Epithelial cell of umbilical artery (primary cell): Measurements from ENCODE around the gene EXOSC1. TPM values are rescaled to one million over a fixed set of nuclear protein-coding genes. Genes with fewer than 3 reads are reported as not detected.

Experiments used
- total RNA-seq: library from RNA; depleted of rRNA; stranded (reverse); fragments of >200 nt; gene quantifications from 2 replicates; pipeline ENCODE4 v1.2.3, GENCODE V29; 2014

EXOSC1 gene, protein sequence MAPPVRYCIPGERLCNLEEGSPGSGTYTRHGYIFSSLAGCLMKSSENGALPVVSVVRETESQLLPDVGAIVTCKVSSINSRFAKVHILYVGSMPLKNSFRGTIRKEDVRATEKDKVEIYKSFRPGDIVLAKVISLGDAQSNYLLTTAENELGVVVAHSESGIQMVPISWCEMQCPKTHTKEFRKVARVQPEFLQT
- 36.4 and 54.0 TPM in 2 replicates for total RNA-seq

DNA sequence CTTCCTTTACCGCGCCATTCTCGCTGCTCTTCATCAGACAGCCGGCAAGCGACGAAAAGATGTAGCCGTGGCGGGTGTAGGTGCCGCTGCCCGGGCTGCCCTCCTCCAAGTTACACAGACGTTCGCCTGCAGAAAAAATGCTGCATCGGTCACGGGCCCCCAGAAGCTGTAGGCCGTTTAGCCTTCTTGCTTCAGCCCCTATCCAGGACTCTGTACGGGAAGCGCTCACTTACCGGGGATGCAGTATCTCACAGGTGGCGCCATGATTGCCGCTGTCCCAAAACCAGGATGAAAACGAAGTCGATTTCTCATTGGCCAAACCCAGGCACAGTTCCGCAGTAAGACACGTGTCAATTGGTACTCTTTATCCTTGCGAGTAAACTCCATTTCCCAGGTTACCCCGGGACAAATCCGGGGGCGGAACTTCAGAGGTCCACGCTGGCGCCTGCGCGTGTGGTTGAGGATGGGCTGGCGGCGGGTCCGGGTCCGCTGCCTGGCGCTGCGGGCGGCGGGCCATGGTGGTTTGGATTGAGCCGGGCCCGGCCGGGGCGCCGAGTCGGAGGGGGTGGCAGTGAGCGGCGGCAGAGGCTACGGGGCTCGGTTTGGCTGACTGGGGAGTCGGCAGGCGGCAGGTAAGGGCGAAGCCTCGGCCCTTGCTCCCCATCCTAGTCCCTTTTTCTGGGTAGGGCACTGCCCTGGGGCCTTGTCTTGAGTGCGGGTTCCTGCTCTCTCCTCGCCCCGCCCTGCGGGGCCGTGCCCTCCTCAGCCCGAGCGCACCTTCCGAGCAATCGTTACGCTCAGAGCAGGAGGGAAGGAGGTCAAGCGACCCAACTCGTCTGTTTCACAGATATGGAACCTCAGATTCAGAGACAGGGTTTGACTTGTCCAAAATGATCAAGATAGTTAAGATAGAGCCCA lies at the start of gene EXOSC1, which contains the start of gene ZDHHC16:
Gene EXOSC1, minus strand, starts transcription at position 285 of the 918 bp plus-strand sequence. Its CDS starts 21 bp downstream, at position 264.
Gene ZDHHC16, plus strand, starts transcription at position 454 of the 918 bp plus-strand sequence. CDS start 5,501 bp downstream, outside the sequence.

GRCh38 chr10:97425964-97426775 lies 19.6 kb downstream of the EXOSC1 start, which contains the start of gene PGAM1:
Gene PGAM1, plus strand, starts transcription at chr10:97426191. Its CDS starts 117 bp downstream, at chr10:97426308.

DNA sequence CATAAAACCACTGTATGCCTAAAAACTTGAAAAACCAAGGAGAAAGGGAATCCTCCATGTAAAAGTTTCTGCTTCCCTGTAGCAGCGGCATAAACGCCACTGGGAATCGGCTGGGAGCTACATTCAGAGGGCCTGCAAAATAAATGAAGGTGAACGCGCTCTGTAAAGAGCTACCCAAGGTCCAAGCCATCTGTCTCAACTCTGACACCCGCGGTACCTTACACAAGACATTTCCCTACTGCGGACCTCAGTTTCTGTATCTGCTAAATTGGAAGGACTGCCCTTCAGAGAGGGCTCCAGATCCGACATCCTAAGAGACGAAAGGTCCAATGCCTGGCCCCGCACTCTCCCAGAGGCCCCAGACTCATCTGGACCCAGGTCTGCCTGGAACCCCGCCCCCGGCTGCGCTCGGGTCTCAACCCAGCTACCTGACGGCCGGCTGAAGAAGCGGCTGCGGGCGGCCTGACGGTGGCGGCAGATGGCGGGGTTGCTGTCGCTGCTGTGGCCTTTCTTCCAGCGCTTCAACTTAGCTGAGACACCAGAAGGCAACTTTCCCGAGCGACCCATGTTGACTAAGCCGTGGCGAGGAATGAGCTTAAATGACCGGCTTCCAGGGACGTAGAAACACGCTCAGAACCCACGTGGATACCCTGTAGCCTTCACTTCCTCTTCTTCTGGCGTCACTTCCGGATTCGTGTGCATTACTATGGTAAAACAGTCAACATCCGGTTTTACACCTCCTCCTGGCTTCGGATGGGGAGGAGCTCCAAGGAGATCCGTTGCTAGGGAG lies 44.9 kb downstream of the EXOSC1 start, which contains the start of gene RRP12:
Gene RRP12, minus strand, starts transcription at position 676 of the 790 bp plus-strand sequence. Its CDS starts 109 bp downstream, at position 567.

Other genes with a start within 250 kb of the EXOSC1 start
- gene ARHGAP19, start 153.4 kb downstream of the EXOSC1 start, total RNA-seq: 10.6 and 12.3 TPM in 2 replicates
- 2.9 and 3.3 TPM in 2 replicates for gene FRAT1, start 126.7 kb downstream of the EXOSC1 start, total RNA-seq
- 13.8 and 14.0 TPM in 2 replicates for gene FRAT2, start 111.3 kb downstream of the EXOSC1 start, total RNA-seq
- gene RRP12, start 44.7 kb downstream of the EXOSC1 start, total RNA-seq: 13.3 and 17.8 TPM in 2 replicates
- gene PGAM1, start 19.8 kb downstream of the EXOSC1 start, total RNA-seq: 376 and 402 TPM in 2 replicates
- gene ZDHHC16, start 169 bp upstream of the EXOSC1 start, total RNA-seq: 37.7 and 47.7 TPM in 2 replicates
- 70.1 and 91.6 TPM in 2 replicates for gene MMS19, start 52.4 kb upstream of the EXOSC1 start, total RNA-seq
- gene UBTD1, start 52.9 kb upstream of the EXOSC1 start, total RNA-seq: 30.9 and 50.0 TPM in 2 replicates
- 0.97 and 2.1 TPM in 2 replicates for gene ANKRD2, start 126.8 kb upstream of the EXOSC1 start, total RNA-seq
- gene HOGA1, start 138.4 kb upstream of the EXOSC1 start, total RNA-seq: 0.32 and 1.1 TPM in 2 replicates
- gene C10orf62, start 143.7 kb upstream of the EXOSC1 start, total RNA-seq: not detected in 2 replicates
- gene MORN4, start 187.5 kb upstream of the EXOSC1 start, total RNA-seq: 2.3 and 9.1 TPM in 2 replicates
- 11.4 and 17.2 TPM in 2 replicates for gene PI4K2A, start 194.7 kb upstream of the EXOSC1 start, total RNA-seq
- 1.5 and 1.9 TPM in 2 replicates for gene AVPI1, start 241.2 kb upstream of the EXOSC1 start, total RNA-seq